HepG2 (cell line): ENCODE results near the gene TMEM255B. TPM values are rescaled to one million over a fixed set of nuclear protein-coding genes. Genes with fewer than 3 reads are reported as not detected.

ENCODE experiments used
- ATAC-seq: fragments of 200-7000 bp; cut with Tn5 transposase; 3 replicates; pipeline ENCODE4 v1.9.1; 2020; ENCODE audit warnings: mild to moderate bottlenecking, moderate library complexity
- BruUV-seq: library from RNA; stranded (reverse); fragments of 400-500 nt; replicated peaks from 2 replicates; lab custom pipeline; 2021; lab: Mats Ljungman, UMichigan
- CTCF ChIA-PET: fragments of 300-600 bp; formaldehyde crosslinking; extraction: SDS; loops from one replicate; lab custom pipeline; 2021; ENCODE audit warnings: low total read pairs, inconsistent platforms, low intra/inter-chr PET ratio; lab: Yijun Ruan, JAX
- POLR2A ChIA-PET: fragments of 350-600 bp; sonication (Branson Sonifier 250); formaldehyde crosslinking; loops from one replicate; lab custom pipeline; 2020; ENCODE audit warnings: antibody characterized with exemption, inconsistent platforms; lab: Yijun Ruan, JAX
- DNase-seq: peaks from one replicate; pipeline ENCODE4 v3.0.0-alpha.2; 2015; ENCODE audit warnings: low spot score
- FAIRE-seq: peaks from 3 replicates; lab custom pipeline; 2011; peaks lifted over from hg19 to GRCh38; lab: Jason Lieb, UNC
- H2AFZ ChIP-seq: one replicate; pipeline ENCODE4 v1.6.1; 2011; ENCODE audit warnings: low read length, inconsistent platforms
- H3K27ac ChIP-seq: fragments of 300-600 bp; 3 replicates; pipeline ENCODE4 v1.8.0; 2011; ENCODE audit warnings: mixed run types, mild to moderate bottlenecking, mixed read lengths, low read length, inconsistent platforms; ENCODE audit not compliant: insufficient read depth; ENCODE audit errors: extremely low read length
- H3K27me3 ChIP-seq, 2 experiments: fragments of 200-600 bp in 1 of 2; 2 replicates in 1 of 2; 3 replicates in 1 of 2; pipeline versions ENCODE4 v1.6.0 to v1.8.0; 2011; ENCODE audit warnings: low read length in 2 of 2, mild to moderate bottlenecking in 2 of 2, moderate library complexity in 2 of 2, inconsistent platforms in 1 of 2; ENCODE audit not compliant: insufficient read depth in 2 of 2, control insufficient read depth in 1 of 2
- H3K36me3 ChIP-seq, 2 experiments: fragments of 200-600 bp in 1 of 2; replicated peaks in 1 of 2; 2 replicates in 1 of 2; 3 replicates in 1 of 2; pipeline versions ENCODE4 v1.5.1 to v1.8.0; 2011; ENCODE audit warnings: low read length in 2 of 2, inconsistent platforms in 1 of 2; ENCODE audit not compliant: insufficient read depth in 2 of 2, control insufficient read depth in 1 of 2
- H3K4me1 ChIP-seq: 2 replicates; pipeline ENCODE4 v1.5.1; 2012; ENCODE audit warnings: low read length, inconsistent platforms; ENCODE audit not compliant: insufficient read depth
- H3K4me2 ChIP-seq: 2 replicates; pipeline ENCODE4 v1.6.0; 2011; ENCODE audit warnings: low read depth, low read length, inconsistent platforms
- H3K4me3 ChIP-seq, 3 experiments: fragments of 200-600 bp in 1 of 3; sonication (generic), shearing (Covaris generic) in 1 of 3; replicated peaks in 1 of 3; 2 replicates each; pipeline ENCODE4 v1.5.1; 2011 to 2016; ENCODE audit warnings: low read length in 3 of 3, inconsistent platforms in 2 of 3, low read depth in 2 of 3, mild to moderate bottlenecking in 2 of 3, control low read depth in 1 of 3, mixed read lengths in 1 of 3; ENCODE audit not compliant: insufficient read depth in 1 of 3
- H3K79me2 ChIP-seq: one replicate; pipeline ENCODE4 v1.6.1; 2011; ENCODE audit warnings: low read length, inconsistent platforms; ENCODE audit not compliant: insufficient read depth
- H3K9ac ChIP-seq: 2 replicates; pipeline ENCODE4 v1.6.0; 2011; ENCODE audit warnings: mild to moderate bottlenecking, low read depth, low read length, inconsistent platforms; ENCODE audit not compliant: insufficient read depth
- H3K9me3 ChIP-seq: 2 replicates; pipeline ENCODE4 v1.5.1; 2012; ENCODE audit warnings: mild to moderate bottlenecking, low read length
- H4K20me1 ChIP-seq: 2 replicates; pipeline ENCODE4 v1.6.0; 2011; ENCODE audit warnings: inconsistent platforms, mild to moderate bottlenecking, low read length, moderate library complexity; ENCODE audit not compliant: insufficient read depth
- ATM ChIP-seq: fragments of 450-650 bp; IDR thresholded peaks from 2 replicates; pipeline ENCODE4 v1.7.1; 2017; ENCODE audit warnings: mild to moderate bottlenecking, borderline replicate concordance
- ETS1 ChIP-seq: sonication (generic); formaldehyde crosslinking; IDR thresholded peaks from 2 replicates; pipeline ENCODE4 v1.4.0; 2020; ENCODE audit warnings: missing genetic modification reagents
- GABPA ChIP-seq, 2 experiments: IDR thresholded peaks; 2 replicates each; pipeline ENCODE4 v1.6.1; 2011 to 2016; ENCODE audit warnings: low read depth in 2 of 2, low read length in 1 of 2, missing biosample characterization in 1 of 2, missing genetic modification characterization in 1 of 2
- MXD3 ChIP-seq: IDR thresholded peaks from 2 replicates; pipeline ENCODE4 v1.6.1; 2016; ENCODE audit warnings: mild to moderate bottlenecking, missing biosample characterization, missing genetic modification reagents
- MXI1 ChIP-seq: IDR thresholded peaks from 3 replicates; pipeline ENCODE4 v1.6.1; 2012; ENCODE audit warnings: low read depth, low read length, inconsistent platforms, borderline replicate concordance
- PHF5A ChIP-seq: IDR thresholded peaks from one replicate; pipeline ENCODE4 v1.6.1; 2018; ENCODE audit warnings: low read depth, missing genetic modification reagents; ENCODE audit not compliant: unreplicated experiment
- POLR2A ChIP-seq, 2 experiments: IDR thresholded peaks; 2 replicates each; pipeline ENCODE4 v1.6.1; 2011; ENCODE audit warnings: low read depth in 2 of 2, low read length in 2 of 2, mild to moderate bottlenecking in 1 of 2, moderate library complexity in 1 of 2; ENCODE audit not compliant: insufficient read depth in 1 of 2
- RARG ChIP-seq: sonication (generic); formaldehyde crosslinking; IDR thresholded peaks from 2 replicates; pipeline ENCODE4 v1.4.0; 2020; ENCODE audit warnings: low read depth, mild to moderate bottlenecking, missing genetic modification reagents
- REL ChIP-seq: sonication (generic); formaldehyde crosslinking; conservative IDR thresholded peaks from 2 replicates; pipeline ENCODE4 v1.8.0; 2022; ENCODE audit warnings: mild to moderate bottlenecking, missing genetic modification reagents, moderate library complexity
- TEAD3 ChIP-seq: optimal IDR thresholded peaks from 2 replicates; pipeline ENCODE3; 2016; ENCODE audit warnings: borderline replicate concordance
- ZBTB38 ChIP-seq: sonication (generic); formaldehyde crosslinking; IDR thresholded peaks from 2 replicates; pipeline ENCODE4 v1.5.1; 2020; ENCODE audit warnings: mild to moderate bottlenecking, missing genetic modification reagents
- ZFP36 ChIP-seq: fragments of 150-350 bp; IDR thresholded peaks from 2 replicates; pipeline ENCODE4 v1.6.1; 2018; ENCODE audit warnings: borderline replicate concordance, low read length, low read depth; ENCODE audit not compliant: partially characterized antibody
- ZNF121 ChIP-seq: sonication (generic); formaldehyde crosslinking; IDR thresholded peaks from 2 replicates; pipeline ENCODE4 v1.5.0; 2020; ENCODE audit warnings: mild to moderate bottlenecking, missing genetic modification reagents
- ZNF30 ChIP-seq: sonication (generic); formaldehyde crosslinking; IDR thresholded peaks from 2 replicates; pipeline ENCODE4 v1.5.0; 2020; ENCODE audit warnings: mild to moderate bottlenecking, missing genetic modification reagents
- ZNF652 ChIP-seq: IDR thresholded peaks from 2 replicates; pipeline ENCODE4 v1.6.1; 2016; ENCODE audit warnings: low read depth, borderline replicate concordance
- ZNF83 ChIP-seq: sonication (generic); formaldehyde crosslinking; IDR thresholded peaks from 2 replicates; pipeline ENCODE4 v1.4.0; 2020; ENCODE audit warnings: missing genetic modification reagents, mild to moderate bottlenecking, borderline replicate concordance
- WGBS: methylation state at CpG from one replicate; pipeline ENCODE4 v1.1.6; 2017; ENCODE audit warnings: low lambda C conversion rate; 5-methylcytosine and 5-hydroxymethylcytosine counted together
- in situ Hi-C: cut with HindIII; loops from 2 replicates; pipeline ENCODE4 v1.10.0; 2017; ENCODE audit warnings: low pct_unique_long_range_greater_than_20kb; ENCODE audit not compliant: extremely low pct_ligation_motif_present
- intact Hi-C: fragments of 100-400 bp; cut with micrococcal nuclease; formaldehyde crosslinking; loops from one replicate; pipeline ENCODE4 v1.10.0; 2022; ENCODE audit not compliant: unreplicated experiment
- polyA plus RNA-seq, 8 experiments: library from polyadenylated mRNA; depleted of rRNA in 3 of 8; stranded (reverse) in 7 of 8; unstranded in 1 of 8; fragments of >200 nt; fragmentation: Illumina TruSeq in 4 of 8; extraction: Trizol in 4 of 8; gene quantifications; 2 replicates each; pipeline versions ENCODE4 v1.2.1 to v1.2.3, GENCODE V29; 2011 to 2016; ENCODE audit warnings: low read depth in 4 of 8, missing spikeins in 1 of 8, mixed read lengths in 1 of 8; ENCODE audit not compliant: insufficient read depth in 1 of 8
- total RNA-seq, 5 experiments: library from RNA; depleted of rRNA; stranded (reverse); fragments of >200 nt; fragmentation: Illumina TruSeq; extraction: Trizol; gene quantifications; 2 replicates each; pipeline ENCODE4 v1.2.3, GENCODE V29; 2016; ENCODE audit warnings: low read depth in 1 of 5

TMEM255B gene
- total and polyA plus RNA-seq, 2 of the 13 experiments (the other 11 are each of a cell fraction or from before 2014, with no cell fraction given) = not detected

DNA sequence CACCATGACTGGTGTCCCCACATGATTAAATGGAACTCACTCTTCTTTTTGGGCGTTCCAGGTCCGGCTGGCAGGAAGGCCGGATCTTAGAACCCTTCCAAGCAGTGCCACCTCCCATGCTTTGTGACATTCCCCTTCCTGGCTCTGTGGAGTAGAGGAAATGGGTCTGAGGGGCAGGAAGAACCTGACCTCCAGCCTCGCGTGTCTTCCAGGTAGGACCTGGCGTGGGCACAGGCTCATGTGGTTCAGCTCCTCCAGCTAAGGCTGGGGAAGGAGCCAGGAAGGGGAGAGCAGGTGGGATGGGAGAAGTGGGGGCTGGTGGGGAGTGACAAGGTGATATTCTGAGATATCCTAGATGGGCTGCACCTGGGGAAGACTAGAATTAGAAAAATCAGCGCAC, 2.1 kb downstream of the TMEM255B start:
- peaks cover 14% of the 10 kb centered on the region for H3K4me1 ChIP-seq
- no peak for TF ChIP-seq ETS1
- no peak for TF ChIP-seq ATM
- TF ChIP-seq ZNF652 (CRISPR knock-in tag) = no peak
- TF ChIP-seq REL (CRISPR knock-in tag) = no peak
- no peak for TF ChIP-seq TEAD3 (CRISPR knock-in tag)
- no peak for TF ChIP-seq ZFP36
- TF ChIP-seq ZNF121 = no peak
- no peak for TF ChIP-seq ZNF30 (CRISPR knock-in tag)
- TF ChIP-seq MXI1 = no peak
- TF ChIP-seq ZNF83 = no peak
- no peak for TF ChIP-seq MXD3 (CRISPR knock-in tag)
- no peak for TF ChIP-seq ZBTB38 (CRISPR knock-in tag)
- no peak for TF ChIP-seq POLR2A (IDR thresholded peaks at IDR 0.05; ENCODE audit: insufficient read depth in 1 of 2, low read depth in 2 of 2, low read length in 2 of 2)
- no peak for TF ChIP-seq RARG (CRISPR knock-in tag)
- no peak for TF ChIP-seq GABPA (IDR thresholded peaks at IDR 0.05; ENCODE audit: low read depth, low read length)
- no peak for TF ChIP-seq GABPA (CRISPR knock-in tag; IDR thresholded peaks at IDR 0.05; ENCODE audit: low read depth)
- no peak for TF ChIP-seq PHF5A (CRISPR knock-in tag)

More for the DNA sequence above, 2.1 kb downstream of the TMEM255B start:
- 16% methylated on average over 7 of the region's 7 CpGs for WGBS
- intact Hi-C loops (no loop called here), in situ Hi-C loops (no loop called here)
- H3K27ac ChIP-seq = no peak overlapping the region
- no peak for ATAC-seq
- H3K27me3 ChIP-seq = peaks cover 7 to 80% of the 10 kb centered on the region in 2 experiments
- no peak for FAIRE-seq
- H3K36me3 ChIP-seq = no peaks in the 10 kb centered on the region
- no peak overlapping the region for H2AFZ ChIP-seq
- no peak overlapping the region for H3K4me3 ChIP-seq
- H3K79me2 ChIP-seq = no peaks in the 10 kb centered on the region
- CTCF ChIA-PET = no interaction called here
- no TSS peak for BruUV-seq
- H3K4me2 ChIP-seq = no peak overlapping the region
- POLR2A ChIA-PET = no interaction called here
- DNase-seq = no peak
- H3K9me3 ChIP-seq = no peaks in the 10 kb centered on the region
- no peaks in the 10 kb centered on the region for H4K20me1 ChIP-seq
- no peak overlapping the region for H3K9ac ChIP-seq
